ENCODE data around the gene IL1RL1.

DNA sequence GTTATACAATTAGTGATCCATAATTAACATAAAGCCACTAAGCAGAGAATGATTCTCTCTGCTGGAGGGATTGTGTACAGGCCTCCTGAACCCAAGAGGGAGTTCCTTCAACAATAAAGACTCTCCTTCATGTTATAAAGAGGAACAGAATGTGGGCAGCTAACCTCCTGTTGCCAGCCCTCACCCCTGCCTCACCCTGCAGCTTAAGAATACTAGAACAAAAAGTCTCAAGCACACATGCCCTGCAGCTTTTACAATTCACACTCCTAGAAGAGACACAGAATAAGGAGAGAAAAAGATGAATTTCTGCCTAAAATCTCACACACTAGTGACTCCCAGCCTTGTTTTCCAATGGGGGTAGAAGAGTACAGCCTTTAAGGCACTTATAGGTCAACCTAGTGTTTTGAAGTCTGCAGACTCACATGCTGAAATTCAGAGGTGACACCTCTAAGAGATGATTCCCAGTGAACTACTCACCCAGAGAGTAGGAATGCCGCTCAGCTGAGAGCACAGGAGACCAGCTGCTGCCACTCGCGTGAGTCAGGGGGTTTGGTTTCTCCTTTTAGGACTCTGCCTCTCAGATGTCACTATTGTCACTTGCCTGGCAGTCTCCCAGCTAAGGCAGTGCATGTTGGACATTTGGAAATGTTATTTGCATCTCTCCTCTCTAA is 32.5 kb upstream of the IL1RL1 start:
- TF ChIP-seq, protein P1, sequence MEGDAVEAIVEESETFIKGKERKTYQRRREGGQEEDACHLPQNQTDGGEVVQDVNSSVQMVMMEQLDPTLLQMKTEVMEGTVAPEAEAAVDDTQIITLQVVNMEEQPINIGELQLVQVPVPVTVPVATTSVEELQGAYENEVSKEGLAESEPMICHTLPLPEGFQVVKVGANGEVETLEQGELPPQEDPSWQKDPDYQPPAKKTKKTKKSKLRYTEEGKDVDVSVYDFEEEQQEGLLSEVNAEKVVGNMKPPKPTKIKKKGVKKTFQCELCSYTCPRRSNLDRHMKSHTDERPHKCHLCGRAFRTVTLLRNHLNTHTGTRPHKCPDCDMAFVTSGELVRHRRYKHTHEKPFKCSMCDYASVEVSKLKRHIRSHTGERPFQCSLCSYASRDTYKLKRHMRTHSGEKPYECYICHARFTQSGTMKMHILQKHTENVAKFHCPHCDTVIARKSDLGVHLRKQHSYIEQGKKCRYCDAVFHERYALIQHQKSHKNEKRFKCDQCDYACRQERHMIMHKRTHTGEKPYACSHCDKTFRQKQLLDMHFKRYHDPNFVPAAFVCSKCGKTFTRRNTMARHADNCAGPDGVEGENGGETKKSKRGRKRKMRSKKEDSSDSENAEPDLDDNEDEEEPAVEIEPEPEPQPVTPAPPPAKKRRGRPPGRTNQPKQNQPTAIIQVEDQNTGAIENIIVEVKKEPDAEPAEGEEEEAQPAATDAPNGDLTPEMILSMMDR (conservative IDR thresholded peaks at IDR 0.05; ENCODE audit: low read depth, low read length) = no peak
- TF ChIP-seq EZH2 (IDR thresholded peaks at IDR 0.05; ENCODE audit: low read length, unreplicated experiment) = no peak
